H9 (cell line): ENCODE results near the gene LDB2. TPM values are rescaled to one million over a fixed set of nuclear protein-coding genes. Genes with fewer than 3 reads are reported as not detected.

Experiments used
- DNase-seq: peaks from one replicate; pipeline ENCODE4 v3.0.0-alpha.2; 2017
- H2AFZ ChIP-seq: one replicate; pipeline ENCODE4 v1.6.1; 2013; ENCODE audit warnings: mild to moderate bottlenecking, low read length, control low read depth, moderate library complexity
- H2AK5ac ChIP-seq: 2 replicates; pipeline ENCODE4 v1.6.1; 2013; ENCODE audit warnings: low read length, control low read depth, mixed read lengths; ENCODE audit not compliant: insufficient read length
- H2BK120ac ChIP-seq: one replicate; pipeline ENCODE4 v1.6.1; 2013; ENCODE audit warnings: low read depth, mild to moderate bottlenecking, low read length, control low read depth, inconsistent platforms; ENCODE audit not compliant: poor library complexity, severe bottlenecking
- H2BK12ac ChIP-seq: 2 replicates; pipeline ENCODE4 v1.6.1; 2013; ENCODE audit warnings: low read length, control low read depth, mixed read lengths, low read depth; ENCODE audit not compliant: insufficient read length
- H2BK15ac ChIP-seq: 2 replicates; pipeline ENCODE4 v1.6.1; 2013; ENCODE audit warnings: low read depth, low read length, control low read depth
- H2BK20ac ChIP-seq: one replicate; pipeline ENCODE4 v1.6.1; 2013; ENCODE audit warnings: low read depth, mild to moderate bottlenecking, low read length, control low read depth, inconsistent platforms; ENCODE audit not compliant: poor library complexity, severe bottlenecking
- H2BK5ac ChIP-seq: 2 replicates; pipeline ENCODE4 v1.6.1; 2013; ENCODE audit warnings: low read length, control low read depth, mixed read lengths; ENCODE audit not compliant: insufficient read length
- H3K14ac ChIP-seq: 2 replicates; pipeline ENCODE4 v1.6.1; 2013; ENCODE audit warnings: low read length, control low read depth; ENCODE audit not compliant: insufficient read depth
- H3K18ac ChIP-seq: 2 replicates; pipeline ENCODE4 v1.6.1; 2013; ENCODE audit warnings: low read depth, mild to moderate bottlenecking, mixed read lengths, low read length, control low read depth; ENCODE audit not compliant: insufficient read length
- H3K23ac ChIP-seq: 2 replicates; pipeline ENCODE4 v1.6.1; 2013; ENCODE audit warnings: low read length, control low read depth, mixed read lengths, low read depth; ENCODE audit not compliant: insufficient read length
- H3K23me2 ChIP-seq: 2 replicates; pipeline ENCODE4 v1.6.1; 2013; ENCODE audit warnings: low read depth, mild to moderate bottlenecking, mixed read lengths, low read length, control low read depth; ENCODE audit not compliant: insufficient read length, poor library complexity, severe bottlenecking
- H3K27ac ChIP-seq: 2 replicates; pipeline ENCODE4 v1.5.1; 2013; ENCODE audit warnings: low read length, control low read depth, mixed read lengths, low read depth; ENCODE audit not compliant: insufficient read length
- H3K27me3 ChIP-seq: 2 replicates; pipeline ENCODE4 v1.6.1; 2013; ENCODE audit warnings: low read length, control low read depth, inconsistent platforms; ENCODE audit not compliant: insufficient read depth
- H3K4ac ChIP-seq: 2 replicates; pipeline ENCODE4 v1.6.1; 2013; ENCODE audit warnings: low read depth, mild to moderate bottlenecking, control low read depth, inconsistent platforms, low read length, moderate library complexity
- H3K4me1 ChIP-seq: 2 replicates; pipeline ENCODE4 v1.6.1; 2013; ENCODE audit warnings: low read length, control low read depth, inconsistent platforms; ENCODE audit not compliant: insufficient read depth
- H3K4me2 ChIP-seq: 2 replicates; pipeline ENCODE4 v1.6.1; 2013; ENCODE audit warnings: low read length, control low read depth, mixed read lengths; ENCODE audit not compliant: insufficient read length, insufficient read depth
- H3K56ac ChIP-seq: 2 replicates; pipeline ENCODE4 v1.6.1; 2013; ENCODE audit warnings: low read depth, mild to moderate bottlenecking, mixed read lengths, low read length, control low read depth; ENCODE audit not compliant: insufficient read length
- H3K79me1 ChIP-seq: 2 replicates; pipeline ENCODE4 v1.6.1; 2013; ENCODE audit warnings: low read depth, mild to moderate bottlenecking, moderate library complexity, low read length, control low read depth, inconsistent platforms; ENCODE audit not compliant: insufficient read depth, poor library complexity, severe bottlenecking
- H3K79me2 ChIP-seq: 2 replicates; pipeline ENCODE4 v1.6.1; 2013; ENCODE audit warnings: low read length, control low read depth, inconsistent platforms; ENCODE audit not compliant: insufficient read depth
- H3K9ac ChIP-seq: 2 replicates; pipeline ENCODE4 v1.6.1; 2013; ENCODE audit warnings: low read length, control low read depth, mixed read lengths; ENCODE audit not compliant: insufficient read length; ENCODE audit errors: extremely low read depth
- H3K9me3 ChIP-seq: one replicate; pipeline ENCODE4 v1.6.1; 2013; ENCODE audit warnings: low read depth, low read length, inconsistent platforms; ENCODE audit not compliant: control insufficient read depth
- H3T11ph ChIP-seq: one replicate; pipeline ENCODE4 v1.6.1; 2013; ENCODE audit warnings: mild to moderate bottlenecking, low read length, control low read depth, inconsistent platforms
- H4K20me1 ChIP-seq: one replicate; pipeline ENCODE4 v1.6.1; 2013; ENCODE audit not compliant: control insufficient read depth, insufficient read length, insufficient read depth
- H4K5ac ChIP-seq: 2 replicates; pipeline ENCODE4 v1.6.1; 2013; ENCODE audit warnings: low read depth, mild to moderate bottlenecking, mixed read lengths, low read length, control low read depth; ENCODE audit not compliant: insufficient read length
- H4K8ac ChIP-seq: replicated peaks from 2 replicates; pipeline ENCODE4 v1.6.1; 2013; ENCODE audit warnings: low read length, control low read depth, mixed read lengths, low read depth; ENCODE audit not compliant: insufficient read length
- H4K91ac ChIP-seq: 2 replicates; pipeline ENCODE4 v1.6.1; 2013; ENCODE audit warnings: low read depth, mild to moderate bottlenecking, moderate library complexity, mixed read lengths, low read length, control low read depth; ENCODE audit not compliant: insufficient read length
- H3K27ac Mint-ChIP-seq, 3 experiments: 2 replicates in 2 of 3; 3 replicates in 1 of 3; pipeline ENCODE4 v1.8.0; 2020 to 2021; ENCODE audit warnings: mixed read lengths in 3 of 3, mild to moderate bottlenecking in 1 of 3, moderate library complexity in 1 of 3
- H3K27me3 Mint-ChIP-seq: 2 replicates; pipeline ENCODE4 v1.8.0; 2021; ENCODE audit warnings: low read depth, mild to moderate bottlenecking, moderate library complexity, mixed read lengths
- H3K36me3 Mint-ChIP-seq, 3 experiments: 2 replicates in 2 of 3; 3 replicates in 1 of 3; pipeline ENCODE4 v1.8.0; 2020 to 2021; ENCODE audit warnings: low read depth in 3 of 3, mixed read lengths in 3 of 3; ENCODE audit not compliant: insufficient read depth in 1 of 3
- H3K4me1 Mint-ChIP-seq, 2 experiments: 2 replicates each; pipeline ENCODE4 v1.8.0; 2020; ENCODE audit warnings: mixed read lengths in 2 of 2
- H3K4me3 Mint-ChIP-seq, 2 experiments: 2 replicates in 1 of 2; 3 replicates in 1 of 2; pipeline ENCODE4 v1.8.0; 2020 to 2021; ENCODE audit warnings: mild to moderate bottlenecking in 2 of 2, mixed read lengths in 2 of 2, moderate library complexity in 1 of 2
- H3K9me3 Mint-ChIP-seq, 2 experiments: 2 replicates in 1 of 2; 3 replicates in 1 of 2; pipeline ENCODE4 v1.8.0; 2020; ENCODE audit warnings: mild to moderate bottlenecking in 2 of 2, mixed read lengths in 2 of 2, moderate library complexity in 1 of 2
- CTCF ChIP-seq: fragments of 200-600 bp; sonication (generic); conservative IDR thresholded peaks from 3 replicates; pipeline ENCODE4 v1.8.0; 2021; ENCODE audit warnings: antibody characterized with exemption, mild to moderate bottlenecking
- WGBS: extraction: QIAGEN DNeasy Blood & Tissue Kit; methylation state at CpG from one replicate; pipeline ENCODE4 v1.1.7; 2013; ENCODE audit warnings: missing lambda C conversion rate, low lambda C conversion rate, mixed read lengths; ENCODE audit not compliant: insufficient read length; ENCODE audit errors: extremely low coverage; 5-methylcytosine and 5-hydroxymethylcytosine counted together
- total RNA-seq: library from RNA; stranded (reverse); gene quantifications from 2 replicates; pipeline ENCODE4 v1.2.1, GENCODE V29; 2021

Gene LDB2
- total RNA-seq, 1 experiment from 2014 or later: 22.5 TPM

GRCh38 chr4:16836324-16836723 lies 62.1 kb downstream of the LDB2 start:
- H3K4ac ChIP-seq: no peak overlapping the region
- H3K23me2 ChIP-seq: no peaks in the 10 kb centered on the region
- DNase-seq: no peak
- TF ChIP-seq CTCF: no peak
- H2BK15ac ChIP-seq: no peak overlapping the region
- H3T11ph ChIP-seq: no peak overlapping the region
- H4K5ac ChIP-seq: no peak overlapping the region
- Mint-ChIP-seq H3K36me3 (peaks cover 0 to 2% (median 2%) of the 10 kb centered on the region in 3 experiments; a peak in 2 of 7 replicates), H3K4me3 (no peak overlapping the region), H3K4me1 (peaks cover 16 to 19% of the 10 kb centered on the region in 2 experiments), H3K27ac (0 out of 7 replicates have a peak overlapping the region, but pooled peaks of 1 of the 3 experiments have one; percentile 8), H3K27me3 (no peaks in the 10 kb centered on the region), H3K9me3 (no peaks in the 10 kb centered on the region)
- H3K9ac ChIP-seq: no peak overlapping the region
- no peaks in the 10 kb centered on the region for H4K20me1 ChIP-seq
- H3K14ac ChIP-seq: no peak overlapping the region
- H2AK5ac ChIP-seq: no peak overlapping the region
- H2AFZ ChIP-seq: no peak overlapping the region
- H4K8ac ChIP-seq: no peak overlapping the region
- no peak overlapping the region for H2BK12ac ChIP-seq
- H4K91ac ChIP-seq: no peak overlapping the region
- H3K18ac ChIP-seq: no peak overlapping the region
- no peak overlapping the region for H3K27ac ChIP-seq
- no peaks in the 10 kb centered on the region for H3K79me1 ChIP-seq
- H3K23ac ChIP-seq: no peak overlapping the region
- H3K56ac ChIP-seq: no peak overlapping the region
- H2BK20ac ChIP-seq: peak overlapping the region; percentile 32
- H3K4me1 ChIP-seq: peaks cover 9% of the 10 kb centered on the region; the same call in 1 of the 2 replicates
- no peak overlapping the region for H3K4me2 ChIP-seq
- no peaks in the 10 kb centered on the region for H3K27me3 ChIP-seq
- H3K79me2 ChIP-seq: 0 out of 2 replicates have a peak, but pooled peaks cover 5% of the 10 kb centered on the region
- H2BK5ac ChIP-seq: no peak overlapping the region
- no peak overlapping the region for H2BK120ac ChIP-seq
- WGBS: no CpG with 5 or more reads among the region's 2 CpGs
- H3K9me3 ChIP-seq: no peaks in the 10 kb centered on the region
